H1 (cell line): ENCODE results near the gene CPED1. TPM values are rescaled to one million over a fixed set of nuclear protein-coding genes. Genes with fewer than 3 reads are reported as not detected.

Experiments used
- CTCF ChIA-PET: fragments of 300-600 bp; sonication (Branson Sonifier 250); formaldehyde crosslinking; loops from one replicate; lab custom pipeline; 2021; ENCODE audit not compliant: partially characterized antibody; lab: Charles Lee
- POLR2A ChIA-PET: fragments of 300-600 bp; sonication (Branson Sonifier 250); formaldehyde crosslinking; loops from one replicate; lab custom pipeline; 2021; ENCODE audit warnings: inconsistent platforms; ENCODE audit not compliant: partially characterized antibody; lab: Charles Lee
- DNase-seq, 2 experiments: peaks; one replicate each; pipeline versions ENCODE4 v3.0.0 to v3.0.0-alpha.2; 2010 to 2022; ENCODE audit warnings: low spot score in 2 of 2, low read depth in 1 of 2, mixed read lengths in 1 of 2
- FAIRE-seq: peaks from 2 replicates; lab custom pipeline; 2011; peaks lifted over from hg19 to GRCh38; lab: Jason Lieb, UNC
- H2AFZ ChIP-seq: 2 replicates; pipeline ENCODE4 v1.8.1; 2012; ENCODE audit warnings: low read length, inconsistent platforms
- H2AK5ac ChIP-seq: 2 replicates; pipeline ENCODE4 v1.6.1; 2013; ENCODE audit warnings: low read depth, low read length
- H2BK120ac ChIP-seq: replicated peaks from 2 replicates; pipeline ENCODE3; 2013; ENCODE audit warnings: low read depth, low read length, inconsistent platforms
- H2BK12ac ChIP-seq: 2 replicates; pipeline ENCODE4 v1.6.1; 2013; ENCODE audit warnings: low read depth, low read length
- H2BK15ac ChIP-seq: 2 replicates; pipeline ENCODE4 v1.6.1; 2013; ENCODE audit warnings: low read length
- H2BK20ac ChIP-seq: 2 replicates; pipeline ENCODE4 v1.6.1; 2013; ENCODE audit warnings: low read length
- H2BK5ac ChIP-seq: 2 replicates; pipeline ENCODE4 v1.6.1; 2013; ENCODE audit warnings: low read depth, low read length
- H3K14ac ChIP-seq: 2 replicates; pipeline ENCODE4 v1.6.1; 2013; ENCODE audit warnings: inconsistent platforms; ENCODE audit not compliant: insufficient read length
- H3K18ac ChIP-seq: 2 replicates; pipeline ENCODE4 v1.6.1; 2013; ENCODE audit warnings: low read length; ENCODE audit errors: extremely low read depth
- H3K23ac ChIP-seq: 2 replicates; pipeline ENCODE4 v1.6.1; 2013; ENCODE audit warnings: inconsistent platforms; ENCODE audit not compliant: insufficient read length
- H3K23me2 ChIP-seq: 2 replicates; pipeline ENCODE4 v1.6.1; 2013; ENCODE audit warnings: low read depth, low read length
- H3K27ac ChIP-seq: 2 replicates; pipeline ENCODE4 v1.6.1; 2011; ENCODE audit warnings: low read depth, low read length, inconsistent platforms
- H3K27me3 ChIP-seq, 4 experiments: replicated peaks in 1 of 4; 1 replicate in 1 of 4; 2 replicates in 3 of 4; pipeline versions ENCODE4 v1.6.1 to v1.8.1; 2011 to 2013; ENCODE audit warnings: low read length in 3 of 4, mild to moderate bottlenecking in 3 of 4, inconsistent platforms in 2 of 4, mixed read lengths in 2 of 4, moderate library complexity in 1 of 4; ENCODE audit not compliant: control insufficient read depth in 3 of 4, insufficient read depth in 3 of 4; ENCODE audit errors: extremely low read depth in 1 of 4
- H3K36me3 ChIP-seq, 4 experiments: 2 replicates each; pipeline versions ENCODE4 v1.6.1 to v1.8.1; 2011 to 2013; ENCODE audit warnings: mild to moderate bottlenecking in 4 of 4, low read length in 3 of 4, moderate library complexity in 2 of 4, control low read depth in 1 of 4, inconsistent platforms in 1 of 4; ENCODE audit not compliant: insufficient read depth in 4 of 4, control insufficient read depth in 2 of 4
- H3K4ac ChIP-seq: replicated peaks from 2 replicates; pipeline ENCODE3; 2013; ENCODE audit warnings: low read length, low read depth, mixed read lengths, inconsistent platforms; ENCODE audit not compliant: insufficient read length
- H3K4me1 ChIP-seq, 4 experiments: replicated peaks in 1 of 4; 1 replicate in 1 of 4; 2 replicates in 3 of 4; pipeline versions ENCODE4 v1.6.1 to v1.8.1; 2011 to 2013; ENCODE audit warnings: low read length in 3 of 4, inconsistent platforms in 2 of 4, mixed read lengths in 1 of 4; ENCODE audit not compliant: insufficient read depth in 4 of 4, control insufficient read depth in 3 of 4
- H3K4me2 ChIP-seq, 2 experiments: 2 replicates each; pipeline versions ENCODE4 v1.6.1 to v1.8.1; 2011 to 2013; ENCODE audit warnings: low read depth in 2 of 2, low read length in 2 of 2, control low read depth in 1 of 2, inconsistent platforms in 1 of 2, mild to moderate bottlenecking in 1 of 2; ENCODE audit not compliant: insufficient read depth in 1 of 2
- H3K4me3 ChIP-seq, 4 experiments: fragments of 200-600, 300-600 bp in 1 of 4; sonication (generic), shearing (Covaris generic), sonication (Bioruptor Twin) in 1 of 4; 2 replicates each; pipeline versions ENCODE4 v1.5.1 to v1.8.1; 2011 to 2016; ENCODE audit warnings: low read length in 4 of 4, low read depth in 3 of 4, control low read depth in 2 of 4, inconsistent platforms in 2 of 4, mild to moderate bottlenecking in 2 of 4, mixed read lengths in 1 of 4, moderate library complexity in 1 of 4; ENCODE audit not compliant: insufficient read depth in 2 of 4; ENCODE audit errors: extremely low read depth in 1 of 4
- H3K56ac ChIP-seq: replicated peaks from 2 replicates; pipeline ENCODE3; 2013; ENCODE audit warnings: low read depth, mild to moderate bottlenecking, mixed read lengths, low read length, inconsistent platforms; ENCODE audit not compliant: insufficient read length
- H3K79me1 ChIP-seq: 2 replicates; pipeline ENCODE4 v1.6.1; 2013; ENCODE audit warnings: low read depth, low read length, control low read depth
- H3K79me2 ChIP-seq, 2 experiments: 2 replicates each; pipeline versions ENCODE4 v1.6.1 to v1.8.1; 2012 to 2013; ENCODE audit warnings: low read length in 2 of 2, mild to moderate bottlenecking in 2 of 2, inconsistent platforms in 1 of 2; ENCODE audit not compliant: insufficient read depth in 2 of 2, control insufficient read depth in 1 of 2
- H3K9ac ChIP-seq, 4 experiments: replicated peaks in 1 of 4; 1 replicate in 1 of 4; 2 replicates in 3 of 4; pipeline versions ENCODE4 v1.6.1 to v1.8.1; 2011 to 2013; ENCODE audit warnings: low read depth in 3 of 4, low read length in 3 of 4, control low read depth in 2 of 4, mild to moderate bottlenecking in 2 of 4, moderate library complexity in 2 of 4, inconsistent platforms in 1 of 4; ENCODE audit errors: extremely low read depth in 1 of 4
- H3K9me3 ChIP-seq, 2 experiments: 2 replicates each; pipeline versions ENCODE4 v1.6.1 to v1.8.1; 2012 to 2013; ENCODE audit warnings: mild to moderate bottlenecking in 2 of 2, moderate library complexity in 2 of 2, control low read depth in 1 of 2, inconsistent platforms in 1 of 2, low read depth in 1 of 2, low read length in 1 of 2, mixed read lengths in 1 of 2; ENCODE audit not compliant: insufficient read depth in 2 of 2
- H4K20me1 ChIP-seq, 2 experiments: replicated peaks in 1 of 2; 2 replicates each; pipeline versions ENCODE3 to v1.8.1; 2011 to 2013; ENCODE audit warnings: inconsistent platforms in 2 of 2, low read length in 2 of 2, mild to moderate bottlenecking in 1 of 2; ENCODE audit not compliant: insufficient read depth in 2 of 2, control insufficient read depth in 1 of 2
- H4K5ac ChIP-seq: 2 replicates; pipeline ENCODE4 v1.6.1; 2013; ENCODE audit warnings: low read length, low read depth, mixed read lengths, inconsistent platforms; ENCODE audit not compliant: insufficient read length
- H4K8ac ChIP-seq: 2 replicates; pipeline ENCODE4 v1.8.0; 2013; ENCODE audit warnings: mild to moderate bottlenecking, moderate library complexity, low read length, inconsistent platforms; ENCODE audit not compliant: insufficient read depth; ENCODE audit errors: extremely low read depth
- H4K91ac ChIP-seq: replicated peaks from 2 replicates; pipeline ENCODE3; 2013; ENCODE audit warnings: low read length, mixed read lengths, inconsistent platforms; ENCODE audit not compliant: insufficient read length
- BACH1 ChIP-seq: IDR thresholded peaks from 2 replicates; pipeline ENCODE4 v1.6.1; 2012; ENCODE audit warnings: low read length, improper control_type of control experiment
- BRCA1 ChIP-seq: IDR thresholded peaks from 2 replicates; pipeline ENCODE4 v1.6.1; 2012; ENCODE audit warnings: low read depth, low read length, improper control_type of control experiment
- CHD2 ChIP-seq: IDR thresholded peaks from 2 replicates; pipeline ENCODE4 v1.6.1; 2012; ENCODE audit warnings: low read length, improper control_type of control experiment
- EP300 ChIP-seq, 2 experiments: IDR thresholded peaks; 1 replicate in 1 of 2; 2 replicates in 1 of 2; pipeline ENCODE4 v1.6.1; 2011 to 2012; ENCODE audit warnings: low read depth in 2 of 2, low read length in 2 of 2, mild to moderate bottlenecking in 2 of 2, borderline replicate concordance in 1 of 2, inconsistent platforms in 1 of 2, moderate library complexity in 1 of 2
- JUN ChIP-seq: IDR thresholded peaks from 2 replicates; pipeline ENCODE4 v1.6.1; 2011; ENCODE audit warnings: low read depth, mild to moderate bottlenecking, improper control_type of control experiment, low read length
- NANOG ChIP-seq: IDR thresholded peaks from 2 replicates; pipeline ENCODE4 v1.6.1; 2011; ENCODE audit warnings: low read length, low read depth, mild to moderate bottlenecking, inconsistent platforms; ENCODE audit not compliant: insufficient read depth, poor library complexity, severe bottlenecking
- POLR2A ChIP-seq, 2 experiments: IDR thresholded peaks; 1 replicate in 1 of 2; 2 replicates in 1 of 2; pipeline ENCODE4 v1.6.1; 2011; ENCODE audit warnings: low read depth in 2 of 2, low read length in 2 of 2, mild to moderate bottlenecking in 2 of 2; ENCODE audit errors: control extremely low read depth in 1 of 2
- RBBP5 ChIP-seq: IDR thresholded peaks from 2 replicates; pipeline ENCODE4 v1.7.1; 2012; ENCODE audit warnings: low read depth, mild to moderate bottlenecking, inconsistent platforms, low read length, moderate library complexity, borderline replicate concordance
- SRF ChIP-seq: IDR thresholded peaks from 2 replicates; pipeline ENCODE4 v1.6.1; 2011; ENCODE audit warnings: mild to moderate bottlenecking, low read depth, low read length, moderate library complexity
- TAF7 ChIP-seq: optimal IDR thresholded peaks from 2 replicates; pipeline ENCODE3; 2011; ENCODE audit warnings: low read depth, mild to moderate bottlenecking, inconsistent platforms, low read length, moderate library complexity, borderline replicate concordance
- WGBS, 2 experiments: shearing (Covaris generic) in 1 of 2; methylation state at CpG; one replicate each; pipeline versions ENCODE4 v1.1.6 to v1.1.7; 2013 to 2015; ENCODE audit warnings: low lambda C conversion rate in 2 of 2, mixed read lengths in 2 of 2, inconsistent platforms in 1 of 2, low coverage in 1 of 2, missing lambda C conversion rate in 1 of 2; ENCODE audit not compliant: insufficient replicate concordance in 2 of 2, insufficient coverage in 1 of 2, insufficient read length in 1 of 2; ENCODE audit errors: extremely low coverage in 1 of 2, missing lambda C conversion rate in 1 of 2; 5-methylcytosine and 5-hydroxymethylcytosine counted together
- polyA plus RNA-seq, 7 experiments: library from polyadenylated mRNA; depleted of rRNA in 3 of 7; stranded (reverse) in 5 of 7; unstranded in 2 of 7; fragments of >200 nt in 5 of 7; fragments of 200-250 nt in 2 of 7; gene quantifications; 1 replicate in 5 of 7; 2 replicates in 1 of 7; 4 replicates in 1 of 7; pipeline versions ENCODE4 v1.2.1 to v1.2.3, GENCODE V29; 2011 to 2013; ENCODE audit warnings: missing spikeins in 2 of 7, mixed read lengths in 2 of 7
- total RNA-seq: library from RNA; stranded (reverse); fragmentation: NEBNext Ultra II Directional; extraction: Animal tissue kit (Norgen Biotek cat#: 25700); gene quantifications from 2 replicates; pipeline ENCODE4 v1.2.1, GENCODE V29; 2021
- TF ChIP-seq, protein P1 (sequence below): IDR thresholded peaks from 2 replicates; pipeline ENCODE4 v1.6.1; 2012; ENCODE audit warnings: low read length, inconsistent platforms
- TF ChIP-seq, protein P2 (sequence below): IDR thresholded peaks from 2 replicates; pipeline ENCODE4 v1.6.1; 2012; ENCODE audit warnings: inconsistent platforms

CPED1 gene
- total and polyA plus RNA-seq, 2 of the 8 experiments (the other 6 are each of a cell fraction or from before 2014, with no cell fraction given) = 0.08 to 0.39 TPM

DNA sequence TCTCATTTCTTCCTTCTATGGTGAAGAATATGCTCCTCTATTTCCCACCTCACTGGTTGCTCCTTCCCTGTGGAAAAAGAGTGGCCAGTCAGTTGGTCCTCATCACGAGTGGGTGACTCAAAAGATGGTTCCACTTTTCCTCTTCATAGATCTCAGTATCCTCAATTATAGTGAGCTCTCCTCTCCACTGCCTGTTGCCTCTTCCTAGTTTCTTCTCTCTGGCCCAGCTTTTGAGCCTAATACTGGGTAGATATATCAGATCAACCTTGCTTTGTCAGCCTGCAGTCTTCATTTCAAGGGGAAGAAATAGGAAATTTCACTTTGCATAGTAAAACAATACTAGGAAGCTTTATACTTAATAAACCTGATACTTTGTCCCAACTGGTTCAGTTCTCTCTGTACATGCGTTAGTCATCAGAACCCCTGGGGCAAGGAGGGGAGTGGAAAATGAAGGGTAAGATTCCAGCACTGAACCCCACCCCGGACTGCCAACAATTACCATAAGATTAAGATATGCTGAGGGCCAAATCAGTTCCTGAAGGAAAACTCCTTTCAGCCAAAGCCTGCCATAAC, 324.8 kb downstream of the CPED1 start:
- H3K4me2 ChIP-seq = no peak overlapping the region
- CTCF ChIA-PET = interaction anchor here (0.7 to 1.0 kb wide), 2 partner anchors 56 to 157 kb away, joined by 3 read pairs; no protein-coding TSS in a partner anchor

More for the DNA sequence above, 324.8 kb downstream of the CPED1 start:
- Histone ChIP-seq H3K27me3 (no peaks in the 10 kb centered on the region), H3K23me2 (no peaks in the 10 kb centered on the region), H4K5ac (no peak overlapping the region), H3K4ac (no peak overlapping the region), H3K4me1 (no peaks in the 10 kb centered on the region), H3K56ac (no peak overlapping the region), H3K18ac (no peak overlapping the region), H3K4me3 (no peak overlapping the region), H3K9ac (no peak overlapping the region), H3K79me2 (no peaks in the 10 kb centered on the region), H2BK5ac (no peak overlapping the region), H4K20me1 (no peaks in the 10 kb centered on the region), H2BK12ac (no peak overlapping the region), H2BK15ac (no peak overlapping the region), H2AK5ac (no peak overlapping the region), H3K14ac (no peak overlapping the region), H3K79me1 (no peaks in the 10 kb centered on the region), H3K23ac (no peak overlapping the region), H4K91ac (no peak overlapping the region), H2BK120ac (no peak overlapping the region), H4K8ac (no peak overlapping the region), H3K36me3 (no peaks in the 10 kb centered on the region), H3K27ac (no peak overlapping the region), H3K9me3 (no peaks in the 10 kb centered on the region), H2BK20ac (no peak overlapping the region), H2AFZ (no peak overlapping the region)
- FAIRE-seq (no peak), DNase-seq (no peak)
- 84% methylated on average over 3 of the region's 3 CpGs; no CpG with 5 or more reads in 1 of the 2 experiments for WGBS, 2 experiments
- TF ChIP-seq JUN (no peak), POLR2A (IDR thresholded peaks at IDR 0.05; ENCODE audit: control extremely low read depth in 1 of 2, low read depth in 2 of 2, low read length in 2 of 2) (no peak), RBBP5 (no peak), BRCA1 (no peak), BACH1 (no peak), EP300 (IDR thresholded peaks at IDR 0.05; ENCODE audit: borderline replicate concordance in 1 of 2, low read depth in 2 of 2, low read length in 2 of 2) (no peak), SRF (no peak), NANOG (no peak), CHD2 (no peak), TAF7 (no peak)
- TF ChIP-seq, protein P1, sequence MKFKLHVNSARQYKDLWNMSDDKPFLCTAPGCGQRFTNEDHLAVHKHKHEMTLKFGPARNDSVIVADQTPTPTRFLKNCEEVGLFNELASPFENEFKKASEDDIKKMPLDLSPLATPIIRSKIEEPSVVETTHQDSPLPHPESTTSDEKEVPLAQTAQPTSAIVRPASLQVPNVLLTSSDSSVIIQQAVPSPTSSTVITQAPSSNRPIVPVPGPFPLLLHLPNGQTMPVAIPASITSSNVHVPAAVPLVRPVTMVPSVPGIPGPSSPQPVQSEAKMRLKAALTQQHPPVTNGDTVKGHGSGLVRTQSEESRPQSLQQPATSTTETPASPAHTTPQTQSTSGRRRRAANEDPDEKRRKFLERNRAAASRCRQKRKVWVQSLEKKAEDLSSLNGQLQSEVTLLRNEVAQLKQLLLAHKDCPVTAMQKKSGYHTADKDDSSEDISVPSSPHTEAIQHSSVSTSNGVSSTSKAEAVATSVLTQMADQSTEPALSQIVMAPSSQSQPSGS = no peak
- TF ChIP-seq, protein P2, sequence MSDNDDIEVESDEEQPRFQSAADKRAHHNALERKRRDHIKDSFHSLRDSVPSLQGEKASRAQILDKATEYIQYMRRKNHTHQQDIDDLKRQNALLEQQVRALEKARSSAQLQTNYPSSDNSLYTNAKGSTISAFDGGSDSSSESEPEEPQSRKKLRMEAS = no peak
- POLR2A ChIA-PET = no interaction called here
